Breast epithelium (tissue), 3 donors: ENCODE measurements around the gene DNMBP.

ENCODE experiments used
- CTCF ChIP-seq, 3 donors: fragments of 450-650 bp; IDR thresholded peaks; one replicate each; pipeline ENCODE4 v1.5.1; 2016 to 2017; ENCODE audit warnings: antibody characterized with exemption in 3 of 3, mild to moderate bottlenecking in 3 of 3, moderate library complexity in 3 of 3
- POLR2A ChIP-seq: fragments of 450-650 bp; IDR thresholded peaks from one replicate; pipeline ENCODE4 v1.6.1; 2016; ENCODE audit warnings: antibody characterized with exemption, mild to moderate bottlenecking, moderate library complexity

GRCh38 chr10:100041306-100042002, 31.7 kb upstream of the DNMBP start:
- TF ChIP-seq POLR2A: no peak
- TF ChIP-seq CTCF (IDR thresholded peaks at IDR 0.05): no peak
